Activated CD4-positive, alpha-beta memory T cell treated with anti-CD3 and anti-CD28 coated beads, Interleukin-2, amount 10 ng/mL, durations not matched to agents 7 days and 5 days (primary cell): ENCODE data around the gene NEXMIF. TPM values are rescaled to one million over a fixed set of nuclear protein-coding genes. Genes with fewer than 3 reads are reported as not detected.
"Not testable (repeated sequence)": the region's sequence is repeated elsewhere in the genome, so short reads cannot be mapped to it uniquely, and the experiment has no call there.

Experiments used
- CTCF ChIA-PET: fragments of 350-600 bp; sonication (Branson Sonifier 250); formaldehyde crosslinking; loops from one replicate; lab custom pipeline; 2021; ENCODE audit warnings: antibody characterized with exemption, inconsistent platforms; lab: Charles Lee
- POLR2A ChIA-PET: fragments of 350-600 bp; sonication (Branson Sonifier 250); formaldehyde crosslinking; loops from one replicate; lab custom pipeline; 2021; ENCODE audit warnings: antibody characterized with exemption; lab: Charles Lee
- DNase-seq: peaks from one replicate; pipeline ENCODE4 v3.0.0-alpha.2; 2020
- H3K27ac Mint-ChIP-seq: one replicate; pipeline ENCODE4 v1.8.0; 2021; ENCODE audit warnings: mild to moderate bottlenecking, mixed read lengths
- H3K27me3 Mint-ChIP-seq: one replicate; pipeline ENCODE4 v1.8.0; 2021; ENCODE audit warnings: mixed read lengths
- H3K36me3 Mint-ChIP-seq: one replicate; pipeline ENCODE4 v1.8.0; 2021; ENCODE audit warnings: low read depth, mixed read lengths
- H3K4me1 Mint-ChIP-seq: one replicate; pipeline ENCODE4 v1.8.0; 2021; ENCODE audit warnings: mixed read lengths
- H3K4me3 Mint-ChIP-seq: one replicate; pipeline ENCODE4 v1.8.0; 2021; ENCODE audit warnings: mild to moderate bottlenecking, mixed read lengths
- H3K9me3 Mint-ChIP-seq: one replicate; pipeline ENCODE4 v1.8.0; 2021; ENCODE audit warnings: mixed read lengths
- total RNA-seq, 2 experiments: library from RNA; stranded (reverse); gene quantifications; one replicate each; pipeline ENCODE4 v1.2.3, GENCODE V29; 2021

Gene NEXMIF
- total RNA-seq, 2 experiments from 2014 or later = 0.13 to 0.28 TPM

DNA sequence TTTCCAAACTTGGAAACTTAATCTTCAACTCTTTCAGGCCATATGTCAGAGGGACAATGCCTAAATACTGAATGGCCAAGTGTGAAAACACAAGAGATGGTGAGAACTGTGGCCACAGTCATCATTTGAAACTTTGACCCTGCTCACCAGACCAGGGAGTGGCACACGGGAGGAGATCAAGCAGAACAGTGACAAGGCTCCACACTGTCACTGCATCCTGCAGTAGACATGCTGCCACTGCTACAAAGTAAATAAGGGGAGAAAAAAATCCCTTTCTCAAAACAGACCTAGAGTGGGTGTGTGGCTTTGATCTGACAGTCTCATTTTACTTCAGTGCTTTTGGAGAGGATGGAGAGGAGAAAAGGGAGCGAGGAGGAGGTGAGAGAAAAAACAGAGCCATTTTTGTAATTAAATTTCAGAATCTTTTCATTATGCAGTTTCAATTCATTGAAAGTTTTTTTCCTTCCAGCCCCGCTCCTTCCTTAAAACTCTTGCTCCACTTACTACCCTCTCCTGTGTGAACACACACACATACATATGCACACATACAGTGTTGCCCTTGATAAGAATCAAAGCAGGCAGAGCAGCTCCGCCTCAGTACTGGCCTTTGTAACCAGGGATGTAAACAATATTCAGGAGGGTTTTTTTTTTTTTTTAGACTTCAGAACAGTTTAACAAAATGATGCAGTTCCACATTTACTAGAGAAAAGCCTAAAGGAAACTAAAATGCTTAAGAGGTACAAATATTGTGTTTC, 34.4 kb downstream of the NEXMIF start:
- ChIA-PET CTCF (no interaction called here), POLR2A (no interaction called here)
- DNase-seq = no peak

GRCh38 chrX:74882383-74882782, 42.9 kb downstream of the NEXMIF start:
- H3K27me3 Mint-ChIP-seq, H3K4me1 Mint-ChIP-seq, H3K4me3 Mint-ChIP-seq, POLR2A ChIA-PET, H3K9me3 Mint-ChIP-seq, H3K27ac Mint-ChIP-seq, DNase-seq, H3K36me3 Mint-ChIP-seq: not testable (repeated sequence)
- CTCF ChIA-PET = interaction anchor here (0.6 kb wide), 1 partner anchor 145 kb away, joined by 3 read pairs; no protein-coding TSS in a partner anchor

More for the DNA sequence above, 34.4 kb downstream of the NEXMIF start:
- Mint-ChIP-seq H3K9me3 (no peaks in the 10 kb centered on the region), H3K27ac (no peak overlapping the region), H3K36me3 (no peaks in the 10 kb centered on the region), H3K4me1 (no peaks in the 10 kb centered on the region), H3K27me3 (no peaks in the 10 kb centered on the region), H3K4me3 (no peak overlapping the region)

DNA sequence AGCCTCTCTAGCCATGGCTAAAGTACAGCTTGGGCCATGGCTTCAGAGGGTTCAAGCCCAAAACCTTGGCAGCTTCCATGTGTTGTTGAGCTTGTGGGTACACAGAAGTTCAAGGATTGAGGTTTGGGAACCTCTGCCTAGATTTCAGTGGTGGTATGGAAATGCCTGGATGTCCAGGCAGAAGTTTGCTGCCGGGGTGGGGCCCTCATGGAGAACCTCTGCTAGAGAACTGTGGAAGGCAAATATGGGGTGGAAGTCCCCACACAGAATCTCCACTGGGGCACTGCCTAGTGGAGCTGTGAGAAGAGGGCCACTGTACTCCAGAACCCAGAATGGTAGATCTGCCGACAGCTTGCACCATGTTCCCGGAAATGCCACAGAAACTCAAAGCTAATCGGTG, 59.5 kb downstream of the NEXMIF start:
- CTCF ChIA-PET = no interaction called here
- H3K27me3 Mint-ChIP-seq = no peaks in the 10 kb centered on the region

GRCh38 chrX:74853255-74853654, 72.0 kb downstream of the NEXMIF start:
- DNase-seq = no peak
- Mint-ChIP-seq H3K9me3 (peaks cover 14% of the 10 kb centered on the region), H3K27ac (no peak overlapping the region), H3K27me3 (no peaks in the 10 kb centered on the region), H3K4me1 (no peaks in the 10 kb centered on the region), H3K36me3 (no peaks in the 10 kb centered on the region), H3K4me3 (no peak overlapping the region)
- POLR2A ChIA-PET = no interaction called here
- CTCF ChIA-PET = no interaction called here

More for the DNA sequence above, 59.5 kb downstream of the NEXMIF start:
- Mint-ChIP-seq H3K27ac (no peak overlapping the region), H3K36me3 (no peaks in the 10 kb centered on the region), H3K4me1 (no peaks in the 10 kb centered on the region), H3K4me3 (no peak overlapping the region), H3K9me3 (peaks cover 7% of the 10 kb centered on the region)
- POLR2A ChIA-PET = no interaction called here
- DNase-seq = no peak

GRCh38 chrX:74835566-74835965, 89.7 kb downstream of the NEXMIF start:
- POLR2A ChIA-PET = no interaction called here
- no peak for DNase-seq
- CTCF ChIA-PET = no interaction called here

GRCh38 chrX:74819797-74820196, 105.5 kb downstream of the NEXMIF start:
- H3K27ac Mint-ChIP-seq, DNase-seq, H3K9me3 Mint-ChIP-seq, H3K4me3 Mint-ChIP-seq, CTCF ChIA-PET, H3K36me3 Mint-ChIP-seq, POLR2A ChIA-PET, H3K4me1 Mint-ChIP-seq, H3K27me3 Mint-ChIP-seq: not testable (repeated sequence)

More at GRCh38 chrX:74835566-74835965, 89.7 kb downstream of the NEXMIF start:
- Mint-ChIP-seq H3K27me3 (no peaks in the 10 kb centered on the region), H3K36me3 (no peaks in the 10 kb centered on the region), H3K27ac (no peak overlapping the region), H3K9me3 (no peaks in the 10 kb centered on the region), H3K4me1 (no peaks in the 10 kb centered on the region), H3K4me3 (no peak overlapping the region)

GRCh38 chrX:74814681-74815080, 110.6 kb downstream of the NEXMIF start:
- Mint-ChIP-seq H3K36me3 (no peaks in the 10 kb centered on the region), H3K27ac (no peak overlapping the region), H3K9me3 (no peaks in the 10 kb centered on the region), H3K27me3 (no peaks in the 10 kb centered on the region), H3K4me1 (no peaks in the 10 kb centered on the region), H3K4me3 (no peak overlapping the region)
- POLR2A ChIA-PET = no interaction called here
- CTCF ChIA-PET = no interaction called here
- DNase-seq = no peak

GRCh38 chrX:74804574-74804973, 120.7 kb downstream of the NEXMIF start:
- ChIA-PET POLR2A (no interaction called here), CTCF (no interaction called here)
- Mint-ChIP-seq H3K4me1 (no peaks in the 10 kb centered on the region), H3K36me3 (no peaks in the 10 kb centered on the region), H3K27ac (no peak overlapping the region), H3K4me3 (no peak overlapping the region), H3K9me3 (no peaks in the 10 kb centered on the region), H3K27me3 (no peaks in the 10 kb centered on the region)
- no peak for DNase-seq

DNA sequence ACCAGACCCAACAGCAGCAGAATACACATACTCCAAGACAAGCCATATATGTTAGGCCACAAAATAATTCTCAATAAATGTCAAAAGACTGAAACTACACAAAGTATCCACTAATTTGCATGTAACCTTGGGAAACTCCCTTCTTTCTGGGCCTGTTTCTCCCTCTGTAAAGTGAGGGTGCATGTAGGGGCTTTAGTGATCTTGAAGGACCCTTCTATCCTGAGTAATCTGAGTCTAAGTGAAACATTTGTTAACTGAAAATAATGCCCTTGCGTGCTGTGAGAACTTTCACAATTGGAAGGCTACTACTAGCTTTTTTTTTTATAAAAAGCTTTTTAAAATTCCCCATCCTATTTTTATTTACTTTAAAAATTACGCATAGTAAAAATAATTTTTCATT, 125.2 kb downstream of the NEXMIF start:
- POLR2A ChIA-PET = no interaction called here
- Mint-ChIP-seq H3K9me3 (no peaks in the 10 kb centered on the region), H3K4me1 (no peaks in the 10 kb centered on the region), H3K36me3 (no peaks in the 10 kb centered on the region), H3K4me3 (no peak overlapping the region), H3K27ac (no peak overlapping the region), H3K27me3 (no peaks in the 10 kb centered on the region)
- DNase-seq = no peak
- CTCF ChIA-PET = interaction anchor here (0.5 kb wide), 1 partner anchor 1421 kb away, joined by 3 read pairs; no protein-coding TSS in a partner anchor

DNA sequence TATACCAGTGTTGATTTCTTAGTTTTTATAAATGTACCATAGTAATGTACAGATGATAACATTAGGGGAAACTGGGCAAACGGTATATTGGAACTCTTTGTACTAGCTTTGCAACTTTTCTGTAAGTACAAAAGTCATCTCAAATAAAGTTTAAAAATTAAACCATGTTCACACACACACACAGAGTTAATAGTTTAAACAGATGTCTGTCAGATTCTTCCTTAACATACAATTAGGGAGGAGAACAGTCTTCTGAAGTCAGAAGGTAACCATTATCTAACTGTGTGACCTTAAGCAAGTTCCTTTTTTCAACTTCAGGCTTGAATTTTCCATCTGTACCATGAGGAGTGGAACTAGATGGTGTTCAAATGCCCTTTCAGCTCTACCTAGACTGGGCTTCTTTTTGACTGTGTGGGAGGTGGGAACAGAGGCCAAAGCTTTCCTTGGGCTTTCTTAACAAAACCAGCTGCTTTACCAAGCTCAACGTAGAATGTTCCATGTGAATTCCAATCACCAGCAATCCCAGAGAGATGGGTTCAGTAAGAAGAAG, 127.8 kb downstream of the NEXMIF start:
- DNase-seq = no peak
- ChIA-PET POLR2A (no interaction called here), CTCF (no interaction called here)
- H3K4me1 Mint-ChIP-seq = no peaks in the 10 kb centered on the region
- H3K9me3 Mint-ChIP-seq = peaks cover 2% of the 10 kb centered on the region
- H3K36me3 Mint-ChIP-seq = no peaks in the 10 kb centered on the region
- no peak overlapping the region for H3K27ac Mint-ChIP-seq
- no peaks in the 10 kb centered on the region for H3K27me3 Mint-ChIP-seq
- H3K4me3 Mint-ChIP-seq = no peak overlapping the region

DNA sequence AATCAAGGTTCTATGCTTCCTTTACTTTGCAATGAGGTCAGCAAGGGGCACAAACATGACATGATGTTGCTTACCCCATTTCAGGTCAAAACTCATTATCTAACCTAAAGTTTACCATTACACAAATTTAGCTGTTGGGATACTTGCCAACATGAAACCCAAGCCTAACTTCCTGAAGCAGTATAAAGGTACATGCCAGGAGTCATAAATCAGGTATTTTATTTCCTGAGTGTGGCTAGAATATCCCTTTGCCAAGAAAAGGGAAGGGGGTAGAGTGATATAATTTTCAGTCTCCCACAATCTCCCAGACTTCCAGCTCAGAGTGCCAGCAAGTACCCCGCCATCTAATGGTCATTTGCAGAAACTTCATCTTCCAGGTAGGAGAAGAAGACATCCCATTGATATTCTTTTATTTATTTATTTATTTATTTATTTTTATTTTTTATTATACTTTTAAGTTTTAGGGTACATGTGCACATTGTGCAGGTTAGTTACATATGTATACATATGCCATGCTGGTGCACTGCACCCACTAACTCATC, 136.6 kb downstream of the NEXMIF start:
- ChIA-PET CTCF (no interaction called here), POLR2A (no interaction called here)
- no peaks in the 10 kb centered on the region for H3K4me1 Mint-ChIP-seq
- H3K36me3 Mint-ChIP-seq = no peaks in the 10 kb centered on the region
- H3K9me3 Mint-ChIP-seq = no peaks in the 10 kb centered on the region
- H3K4me3 Mint-ChIP-seq = no peak overlapping the region
- H3K27me3 Mint-ChIP-seq = no peaks in the 10 kb centered on the region
- DNase-seq = no peak
- no peak overlapping the region for H3K27ac Mint-ChIP-seq

DNA sequence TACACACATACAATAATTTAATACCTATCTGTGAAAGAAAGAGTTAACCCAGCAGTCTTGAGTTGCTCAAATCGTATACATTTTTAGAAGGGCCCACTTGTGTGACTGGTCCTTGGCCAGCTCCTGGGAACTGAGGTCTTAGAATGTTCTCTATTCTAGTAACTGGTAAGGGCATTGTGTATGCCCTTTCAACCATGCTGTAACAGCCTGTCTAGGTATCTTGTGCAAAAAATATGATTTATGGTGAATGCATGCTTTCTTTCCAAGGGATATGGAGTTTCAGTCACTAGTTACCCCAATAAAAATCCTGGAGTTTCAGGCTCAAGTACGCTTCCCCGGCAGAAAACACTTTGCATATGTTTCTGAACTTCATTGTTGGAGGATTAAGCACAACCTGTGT, 140.6 kb downstream of the NEXMIF start:
- Mint-ChIP-seq H3K27ac (no peak overlapping the region), H3K4me3 (no peak overlapping the region), H3K27me3 (no peaks in the 10 kb centered on the region), H3K9me3 (no peaks in the 10 kb centered on the region), H3K4me1 (no peaks in the 10 kb centered on the region), H3K36me3 (no peaks in the 10 kb centered on the region)
- no peak for DNase-seq
- CTCF ChIA-PET = no interaction called here
- POLR2A ChIA-PET = no interaction called here

- CTCF ChIA-PET = no interaction called here
- Mint-ChIP-seq H3K36me3 (no peaks in the 10 kb centered on the region), H3K27ac (no peak overlapping the region), H3K4me3 (no peak overlapping the region), H3K4me1 (no peaks in the 10 kb centered on the region), H3K9me3 (no peaks in the 10 kb centered on the region), H3K27me3 (no peaks in the 10 kb centered on the region)
- POLR2A ChIA-PET = no interaction called here
- no peak for DNase-seq
Measured at GRCh38 chrX:74781507-74782034, 143.7 kb downstream of the NEXMIF start.
